NT2/D1 (cell line): ENCODE results near the gene HTR3D.

ENCODE experiments used
- DNase-seq: peaks from one replicate; pipeline ENCODE4 v3.0.0-alpha.2; 2011; ENCODE audit warnings: low read depth, low spot score
- H3K27me3 ChIP-seq: 2 replicates; pipeline ENCODE4 v1.6.0; 2011; ENCODE audit warnings: mild to moderate bottlenecking; ENCODE audit not compliant: insufficient read length, insufficient read depth
- H3K36me3 ChIP-seq: 2 replicates; pipeline ENCODE4 v1.6.1; 2011; ENCODE audit warnings: mild to moderate bottlenecking, low read length, mixed read lengths; ENCODE audit not compliant: insufficient read depth, insufficient read length
- H3K4me1 ChIP-seq: 2 replicates; pipeline ENCODE4 v1.5.1; 2011; ENCODE audit not compliant: insufficient read depth, insufficient read length
- H3K4me3 ChIP-seq: 2 replicates; pipeline ENCODE4 v1.5.1; 2011; ENCODE audit warnings: low read depth; ENCODE audit not compliant: insufficient read length
- H3K9ac ChIP-seq: 2 replicates; pipeline ENCODE4 v1.6.0; 2011; ENCODE audit warnings: low read depth; ENCODE audit not compliant: insufficient read length
- H3K9me3 ChIP-seq: 2 replicates; pipeline ENCODE4 v1.5.1; 2011; ENCODE audit warnings: mild to moderate bottlenecking, low read length; ENCODE audit not compliant: insufficient read depth
- SUZ12 ChIP-seq: IDR thresholded peaks from 2 replicates; pipeline ENCODE4 v1.6.1; 2011; ENCODE audit not compliant: insufficient read length, insufficient read depth; ENCODE audit errors: extremely low read depth
- YY1 ChIP-seq: IDR thresholded peaks from 2 replicates; pipeline ENCODE4 v1.6.1; 2011; ENCODE audit not compliant: insufficient read length, insufficient read depth
- ZNF274 ChIP-seq: IDR thresholded peaks from 2 replicates; pipeline ENCODE4 v1.6.1; 2011; ENCODE audit warnings: mild to moderate bottlenecking, low read depth, low read length

Gene HTR3D

GRCh38 chr3:184008161-184008560 is 23.4 kb upstream of the HTR3D start:
- H3K36me3 ChIP-seq = peaks cover 65% of the 10 kb centered on the region
- no peaks in the 10 kb centered on the region for H3K4me1 ChIP-seq
- H3K4me3 ChIP-seq = no peak overlapping the region
- TF ChIP-seq SUZ12 (no peak), YY1 (no peak), ZNF274 (no peak)
- no peak for DNase-seq
- no peaks in the 10 kb centered on the region for H3K9me3 ChIP-seq
- no peak overlapping the region for H3K9ac ChIP-seq
- H3K27me3 ChIP-seq = no peaks in the 10 kb centered on the region

DNA sequence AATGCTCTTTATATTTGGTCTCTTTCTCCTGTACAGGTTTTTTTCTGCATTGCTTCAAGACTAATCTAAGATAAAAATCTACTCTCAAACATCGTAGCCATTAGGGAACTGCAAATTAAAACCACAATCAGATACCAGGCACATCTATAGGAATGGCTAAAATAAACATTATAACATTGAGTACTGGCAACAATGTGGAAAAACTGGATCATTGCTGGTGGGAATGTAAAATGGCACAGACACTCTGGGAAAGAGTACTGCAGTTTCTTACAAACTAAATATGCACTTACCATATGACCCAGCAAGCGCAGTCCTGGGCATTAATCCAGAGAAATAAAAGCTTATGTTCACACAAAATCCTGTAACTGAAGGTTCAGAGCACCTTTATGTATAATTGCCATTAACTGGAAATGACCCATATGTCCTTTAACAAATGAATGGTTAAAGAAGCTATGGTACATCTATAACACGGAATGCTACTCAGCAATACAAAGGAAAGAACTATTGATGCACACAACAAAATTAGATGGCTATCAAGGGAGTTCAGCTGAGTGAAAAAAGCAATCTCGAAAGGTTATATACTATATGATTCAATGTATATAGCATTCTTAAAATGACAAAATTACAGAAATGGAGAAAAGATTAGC is 20.2 kb upstream of the HTR3D start:
- Histone ChIP-seq H3K4me1 (peaks cover 3% of the 10 kb centered on the region), H3K9ac (no peak overlapping the region), H3K36me3 (peaks cover 64% of the 10 kb centered on the region), H3K4me3 (no peak overlapping the region), H3K27me3 (no peaks in the 10 kb centered on the region), H3K9me3 (no peaks in the 10 kb centered on the region)
- TF ChIP-seq YY1 = no peak
- TF ChIP-seq ZNF274 = no peak
- TF ChIP-seq SUZ12 = no peak
- no peak for DNase-seq

DNA sequence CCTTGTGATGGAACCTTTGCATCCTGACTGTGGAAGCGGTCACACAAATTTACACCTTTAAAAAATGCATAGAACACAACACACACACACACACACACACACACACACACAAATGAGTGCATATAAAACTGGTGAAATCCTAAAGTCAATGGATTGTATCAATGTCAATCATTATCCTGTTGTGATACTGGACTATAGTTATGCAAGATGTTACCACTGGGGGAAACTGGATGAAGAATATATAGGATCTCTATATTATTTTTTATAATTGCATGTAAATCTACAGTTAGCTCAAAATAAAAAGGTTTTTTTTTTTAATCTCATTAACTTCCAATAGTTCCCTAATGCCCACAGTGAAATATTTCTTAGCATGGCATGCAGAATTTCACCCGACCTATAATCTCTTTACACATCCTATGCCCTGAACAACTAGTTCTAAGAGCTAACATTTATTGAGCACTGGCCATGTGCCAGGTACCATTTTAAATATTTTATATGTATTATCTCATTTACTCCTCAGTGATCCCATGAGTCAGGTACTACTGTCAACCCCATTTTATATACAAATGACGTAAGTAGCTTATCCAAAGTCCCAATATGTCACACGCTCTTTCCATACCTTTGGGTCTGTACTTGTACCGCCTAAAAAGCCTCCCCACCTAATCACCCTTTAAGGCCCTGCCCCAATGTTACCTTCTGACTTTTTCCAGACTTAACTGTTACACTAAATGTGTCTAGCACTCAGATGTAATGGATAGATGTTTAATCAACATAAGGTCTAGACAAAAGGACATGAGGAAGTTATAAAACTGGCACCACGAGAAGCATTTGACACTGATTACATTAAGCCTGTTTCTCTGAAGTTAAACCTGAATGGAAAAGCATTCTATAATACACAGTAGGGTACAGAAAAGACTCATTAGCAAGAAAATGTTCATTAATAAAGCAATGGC is 19.3 kb upstream of the HTR3D start:
- TF ChIP-seq SUZ12 (no peak), ZNF274 (no peak), YY1 (no peak)
- Histone ChIP-seq H3K4me1 (peaks cover 7% of the 10 kb centered on the region), H3K9ac (no peak overlapping the region), H3K27me3 (no peaks in the 10 kb centered on the region), H3K36me3 (peaks cover 73% of the 10 kb centered on the region), H3K9me3 (no peaks in the 10 kb centered on the region), H3K4me3 (no peak overlapping the region)
- no peak for DNase-seq

DNA sequence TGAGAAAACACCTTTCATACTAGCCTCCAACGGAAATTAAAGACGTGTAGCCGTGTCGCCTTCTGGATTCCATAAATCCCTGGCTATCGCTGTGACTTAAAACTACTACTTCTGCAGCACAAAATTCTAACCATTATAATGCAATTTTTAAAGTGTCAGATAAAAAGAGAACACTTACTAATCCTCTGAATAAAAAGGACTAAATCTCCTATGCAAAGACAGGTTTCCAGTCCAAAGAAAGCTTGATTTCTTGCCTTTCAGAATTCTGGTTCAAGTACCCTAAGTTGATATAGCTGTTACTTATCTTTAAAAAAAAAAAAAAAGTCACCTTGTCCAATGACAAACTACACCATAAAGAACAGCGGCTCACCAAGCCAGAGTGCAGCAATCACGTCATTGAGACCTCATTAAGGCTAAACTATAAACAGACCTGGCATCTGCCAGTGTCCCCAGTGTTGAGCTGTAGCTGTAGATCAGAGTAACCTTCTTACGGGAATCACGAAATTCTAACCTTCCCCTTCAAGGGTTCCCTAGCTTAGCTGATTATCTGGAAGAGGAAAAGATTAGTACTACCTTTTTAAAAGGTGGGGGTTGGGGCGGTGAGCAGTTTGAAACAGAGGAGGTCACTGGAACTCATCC is 16.0 kb upstream of the HTR3D start:
- Histone ChIP-seq H3K9me3 (no peaks in the 10 kb centered on the region), H3K36me3 (peaks cover 47% of the 10 kb centered on the region), H3K4me3 (peak overlapping the region; percentile 2), H3K9ac (peak overlapping the region; percentile 32), H3K27me3 (no peaks in the 10 kb centered on the region), H3K4me1 (peaks cover 7% of the 10 kb centered on the region)
- TF ChIP-seq ZNF274 (no peak), YY1 (no peak), SUZ12 (no peak)
- no peak for DNase-seq

DNA sequence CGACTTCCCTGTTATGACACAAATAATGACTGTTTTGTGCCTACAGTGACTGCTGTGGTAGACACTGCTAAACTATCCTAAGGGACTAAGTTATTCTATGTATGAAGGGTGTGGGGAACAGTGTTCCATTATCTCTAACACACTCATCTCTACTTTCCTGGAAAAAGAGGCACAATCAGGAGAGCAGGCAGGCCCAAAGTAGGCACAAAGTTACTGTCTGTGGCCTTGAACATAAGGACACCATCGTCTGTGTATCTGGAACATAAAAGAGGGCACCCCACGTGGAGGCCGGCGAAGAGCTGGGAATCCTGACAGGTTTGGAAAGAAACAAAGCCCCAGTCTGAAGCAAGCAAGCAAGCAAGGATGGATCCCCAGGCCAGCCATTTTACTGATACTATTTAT is 15.4 kb upstream of the HTR3D start:
- no peak for TF ChIP-seq ZNF274
- TF ChIP-seq YY1 = no peak
- no peak for TF ChIP-seq SUZ12
- H3K27me3 ChIP-seq = no peaks in the 10 kb centered on the region
- H3K9me3 ChIP-seq = no peaks in the 10 kb centered on the region
- H3K9ac ChIP-seq = peak overlapping the region; percentile 46
- peaks cover 7% of the 10 kb centered on the region for H3K4me1 ChIP-seq
- H3K36me3 ChIP-seq = peaks cover 42% of the 10 kb centered on the region
- peak overlapping the region; percentile 2 for H3K4me3 ChIP-seq
- no peak for DNase-seq

DNA sequence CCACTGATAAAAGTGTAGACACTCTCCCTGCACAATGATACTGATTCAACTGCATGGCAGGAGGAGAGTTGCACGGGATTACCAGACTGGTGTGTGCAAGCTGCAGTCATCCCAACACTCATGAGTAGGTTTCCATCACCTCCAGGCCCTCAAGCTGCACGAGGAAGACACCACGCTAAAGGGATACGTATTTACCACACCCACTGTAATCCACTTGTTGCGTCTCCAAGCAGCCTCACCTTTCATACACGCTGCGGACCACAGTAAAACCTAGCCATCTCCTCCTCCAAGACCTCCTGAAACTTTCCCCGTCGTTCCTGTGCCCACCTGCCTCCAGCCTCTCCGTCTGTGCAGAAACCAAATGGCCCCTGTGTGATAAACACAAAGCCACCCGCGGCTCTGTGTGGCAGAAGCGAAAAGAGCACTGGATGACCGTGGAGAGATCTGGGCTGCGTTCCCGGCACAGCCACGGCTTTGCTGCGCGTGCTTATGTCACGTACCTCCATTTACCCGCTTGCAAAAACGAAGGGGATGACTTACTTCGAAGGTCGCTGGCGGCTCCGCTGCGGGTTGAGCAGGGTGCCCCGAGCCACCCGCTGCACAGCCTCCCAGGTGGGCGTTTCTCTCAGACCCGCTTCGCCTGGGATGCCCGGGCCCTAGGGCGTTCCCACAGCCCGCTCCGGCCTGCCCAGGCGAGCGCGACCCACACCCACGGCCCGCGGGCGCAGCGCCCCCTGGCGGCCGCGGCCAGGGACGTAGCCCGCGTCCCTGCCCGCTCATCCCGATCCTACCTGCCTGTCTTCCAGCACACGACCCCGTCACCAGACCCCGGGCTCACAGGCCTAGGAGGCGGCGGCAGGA is 14.5 kb upstream of the HTR3D start:
- Histone ChIP-seq H3K9me3 (no peaks in the 10 kb centered on the region), H3K9ac (peak overlapping the region; percentile 99), H3K4me1 (peaks cover 7% of the 10 kb centered on the region), H3K36me3 (peaks cover 34% of the 10 kb centered on the region), H3K4me3 (peak overlapping the region; percentile 100), H3K27me3 (no peaks in the 10 kb centered on the region)
- TF ChIP-seq SUZ12 = no peak
- TF ChIP-seq YY1 = no peak
- no peak for TF ChIP-seq ZNF274
- peak; percentile 28 for DNase-seq
